ENCODE data around the gene MIER2. TPM values are rescaled to one million over a fixed set of nuclear protein-coding genes. Genes with fewer than 3 reads are reported as not detected.

Gene MIER2
- polyA plus RNA-seq, 3 donors, result 7.8 to 26.9 (median 22.3) TPM

GRCh38 chr19:296476-297225, 47.9 kb downstream of the MIER2 start:
- WGBS, 3 donors, result 80 to 85% (median 80%) methylated on average over 22 of the region's 22 CpGs
- H3K27ac ChIP-seq (ENCODE audit: low read depth, low read length), result no peak overlapping the region

DNA sequence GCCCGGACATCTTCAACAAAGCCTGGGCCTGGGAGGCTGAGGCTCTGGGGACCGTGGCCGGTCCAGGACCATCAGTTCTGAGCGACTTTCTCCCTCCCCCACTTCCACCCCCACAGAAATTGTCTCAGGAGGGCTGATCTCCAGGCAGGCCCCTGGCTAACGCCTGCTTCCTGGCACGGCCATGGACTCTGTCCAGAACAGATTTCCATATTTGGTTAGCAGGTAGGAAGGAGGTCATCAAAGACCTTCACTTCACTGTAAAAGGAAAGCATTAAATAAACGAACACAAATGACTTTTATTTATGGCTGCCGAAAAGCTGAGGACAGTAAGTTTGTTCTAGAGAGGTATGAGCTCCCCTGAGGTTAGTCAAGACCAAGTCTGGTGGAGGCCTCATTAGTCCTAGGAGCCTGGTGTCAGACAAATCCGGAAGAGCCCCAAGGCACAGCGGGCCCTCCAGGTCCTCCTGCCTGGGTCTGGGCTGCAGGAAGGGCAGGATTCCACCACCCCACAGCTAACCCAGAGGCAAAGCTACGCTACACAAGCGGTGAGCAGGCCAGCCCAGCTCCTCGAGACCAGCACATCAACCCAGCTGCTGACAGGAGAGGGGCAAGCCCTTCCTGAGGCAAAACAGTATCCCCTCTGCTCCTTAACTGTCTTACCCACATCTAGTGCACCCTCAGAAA, 48.8 kb downstream of the MIER2 start:
- 55 to 63% (median 59%) methylated on average over 13 of the region's 13 CpGs for WGBS, 3 donors
- H3K27ac ChIP-seq (ENCODE audit: low read depth, low read length), result no peak overlapping the region

- no peak overlapping the region for H3K27ac ChIP-seq (ENCODE audit: low read depth, low read length)
- 9 to 12% (median 10%) methylated on average over 38 of the region's 38 CpGs for WGBS, 3 donors
These were observed 49.5 kb downstream of the MIER2 start for GRCh38 chr19:294946-295686.

DNA sequence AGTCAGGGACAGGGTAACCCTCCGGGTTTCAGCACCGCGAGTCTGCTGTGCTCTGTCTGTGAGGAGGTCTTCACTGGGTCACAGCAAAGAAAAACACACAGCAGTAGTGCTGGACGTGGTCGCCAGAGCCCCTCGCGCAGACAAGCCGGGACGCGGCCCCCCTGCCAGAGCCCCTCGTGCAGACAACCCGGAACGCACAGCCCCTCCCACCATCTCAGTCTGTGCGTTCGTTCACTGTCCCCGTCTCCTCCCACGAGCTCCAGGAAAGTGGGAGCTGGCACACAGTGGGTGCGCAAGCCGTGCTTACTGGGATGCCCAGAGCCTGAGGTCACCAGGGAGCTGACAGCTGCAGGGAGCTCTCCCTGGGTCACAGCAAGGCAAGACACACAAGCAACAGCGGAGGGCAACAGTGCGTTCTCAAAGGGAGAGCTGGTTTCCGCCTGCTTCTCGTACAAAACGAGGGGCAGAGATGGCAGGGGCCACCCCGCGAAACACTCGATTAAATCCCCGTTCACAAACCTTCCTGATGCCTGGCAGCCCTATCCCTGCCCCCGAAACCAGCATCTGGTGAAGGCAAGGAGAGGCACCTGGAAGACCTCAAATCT, 50.2 kb downstream of the MIER2 start:
- WGBS, 3 donors, result 5 to 10% (median 5%) methylated on average over 29 of the region's 29 CpGs
- no peak overlapping the region for H3K27ac ChIP-seq (ENCODE audit: low read depth, low read length)

DNA sequence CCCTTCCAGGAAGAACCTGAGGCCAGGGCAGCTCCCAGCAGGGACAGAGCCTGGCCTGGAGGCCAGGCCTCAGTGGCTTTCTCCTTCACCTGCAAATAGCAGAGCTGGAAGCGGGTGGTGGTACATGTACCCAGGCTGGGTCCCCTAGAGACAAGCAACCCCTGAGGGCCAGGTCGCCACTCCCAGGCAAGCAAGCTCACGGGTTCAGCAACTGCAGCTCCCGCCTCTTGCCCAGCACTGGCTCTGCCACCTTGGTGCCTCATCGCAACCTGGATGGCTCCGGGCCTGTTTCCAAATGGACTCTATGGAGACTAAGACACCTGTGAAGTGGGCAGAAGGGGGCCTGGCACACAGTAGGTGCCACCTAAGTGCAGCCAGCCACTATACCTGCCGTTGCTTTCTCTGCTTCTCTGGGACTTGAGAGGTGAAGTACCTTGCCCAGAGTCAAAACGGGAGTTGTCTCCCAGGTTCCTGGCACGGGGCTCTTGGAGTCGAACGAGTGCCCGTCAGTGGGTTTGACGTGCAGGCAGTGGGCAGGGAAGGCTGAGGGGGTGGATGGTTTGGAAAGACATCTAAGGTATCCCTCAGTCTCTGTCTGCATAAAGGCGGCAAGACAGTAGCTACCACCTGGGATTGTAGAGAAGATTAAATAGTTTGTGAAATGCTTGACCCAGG, 51.0 kb downstream of the MIER2 start:
- no peak overlapping the region for H3K27ac ChIP-seq (ENCODE audit: low read depth, low read length)
- 67 to 76% (median 69%) methylated on average over 14 of the region's 14 CpGs for WGBS, 3 donors

DNA sequence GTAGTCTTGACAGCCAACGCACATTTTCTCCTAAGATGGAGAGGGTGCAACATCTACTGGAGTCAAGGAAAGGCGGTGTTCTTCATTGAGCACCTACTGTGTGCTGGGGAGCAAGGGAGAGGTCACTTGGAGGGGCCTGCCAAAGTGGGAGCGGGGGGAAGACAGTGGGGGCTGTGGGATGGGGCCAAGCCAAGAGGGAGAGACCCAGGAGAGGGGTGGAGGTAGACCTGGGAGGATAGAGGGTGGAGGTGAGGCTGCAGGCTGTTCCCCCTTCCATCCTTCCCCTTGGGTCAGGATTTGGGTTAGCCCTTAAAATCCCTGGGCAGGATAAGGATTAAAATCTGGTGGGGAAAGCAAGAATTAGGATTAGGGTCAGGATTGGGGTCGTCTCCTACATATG, 51.6 kb downstream of the MIER2 start:
- 81 to 87% (median 82%) methylated on average over 4 of the region's 4 CpGs for WGBS, 3 donors
- H3K27ac ChIP-seq (ENCODE audit: low read depth, low read length), result no peak overlapping the region

DNA sequence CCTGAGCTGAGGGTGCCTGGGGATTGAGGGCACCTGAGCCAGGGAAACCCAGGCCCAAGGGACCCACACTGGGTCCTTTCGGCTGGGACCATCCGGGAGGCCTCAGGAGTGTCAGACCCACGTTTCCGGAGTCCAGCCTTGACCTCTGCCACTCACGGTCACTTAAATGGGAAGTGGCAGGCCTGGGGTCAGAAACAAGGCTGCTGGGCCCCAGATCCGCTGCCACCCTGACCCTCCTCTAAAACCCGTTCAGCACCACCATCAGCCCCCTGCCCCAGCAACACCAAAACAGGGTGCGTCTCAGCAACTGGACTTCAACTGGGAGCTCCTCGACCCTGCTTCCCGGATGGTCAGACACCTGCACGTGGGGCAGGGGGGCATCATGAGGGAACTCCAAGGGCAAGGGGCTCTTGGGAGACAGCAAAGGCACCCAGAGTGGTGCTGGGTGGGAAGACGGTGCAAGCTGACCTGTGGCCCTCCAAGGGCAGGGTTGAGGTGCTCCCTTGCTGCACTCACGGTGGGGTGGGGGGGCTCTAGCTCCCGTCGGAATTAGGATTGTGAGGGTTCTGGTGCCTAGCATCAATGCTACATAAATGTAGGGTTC, 52.2 kb downstream of the MIER2 start:
- 80 to 83% (median 80%) methylated on average over 15 of the region's 15 CpGs for WGBS, 3 donors
- H3K27ac ChIP-seq (ENCODE audit: low read depth, low read length), result no peak overlapping the region

- H3K27ac ChIP-seq (ENCODE audit: low read depth, low read length), result no peak overlapping the region
- WGBS, 3 donors, result 26 to 39% (median 29%) methylated on average over 41 to 62 of the region's 71 CpGs
These were observed 52.9 kb downstream of the MIER2 start for GRCh38 chr19:291561-292280.

DNA sequence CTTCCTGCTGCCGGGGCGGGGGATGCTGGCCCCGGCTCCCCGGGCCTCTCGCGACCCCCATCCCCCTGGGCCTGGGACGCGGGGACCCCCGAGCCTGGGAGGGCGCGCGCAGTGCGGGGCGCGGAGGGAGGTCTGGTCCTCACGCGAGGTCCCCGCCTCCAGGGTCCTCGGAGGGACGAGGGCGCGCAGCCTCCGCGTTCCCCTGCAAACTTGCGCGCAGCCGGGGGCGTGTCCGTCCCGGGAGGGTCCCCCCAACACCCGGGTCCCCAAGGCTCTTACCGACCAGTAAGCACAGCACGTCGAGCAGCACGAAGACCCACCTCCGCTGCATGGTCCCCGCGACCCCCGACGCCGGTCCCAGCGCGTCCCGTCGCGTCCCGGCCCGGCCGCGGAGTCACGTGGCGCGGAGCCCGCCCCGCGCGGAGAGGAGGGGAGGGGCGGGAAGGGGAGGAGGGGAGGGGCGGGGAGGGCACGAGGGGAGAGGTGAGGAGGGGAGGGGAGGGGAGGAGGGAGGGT, 53.5 kb downstream of the MIER2 start, which contains the start of gene PLPP2:
Gene PLPP2 (minus strand): TSS at position 398 of the 516 bp plus-strand sequence. CDS start 67 bp downstream, at position 331.
- 2 to 4% (median 4%) methylated on average over 16 to 53 of the region's 60 CpGs for WGBS, 3 donors
- H3K27ac ChIP-seq (ENCODE audit: low read depth, low read length), result no peak within 1 kb of the TSS

DNA sequence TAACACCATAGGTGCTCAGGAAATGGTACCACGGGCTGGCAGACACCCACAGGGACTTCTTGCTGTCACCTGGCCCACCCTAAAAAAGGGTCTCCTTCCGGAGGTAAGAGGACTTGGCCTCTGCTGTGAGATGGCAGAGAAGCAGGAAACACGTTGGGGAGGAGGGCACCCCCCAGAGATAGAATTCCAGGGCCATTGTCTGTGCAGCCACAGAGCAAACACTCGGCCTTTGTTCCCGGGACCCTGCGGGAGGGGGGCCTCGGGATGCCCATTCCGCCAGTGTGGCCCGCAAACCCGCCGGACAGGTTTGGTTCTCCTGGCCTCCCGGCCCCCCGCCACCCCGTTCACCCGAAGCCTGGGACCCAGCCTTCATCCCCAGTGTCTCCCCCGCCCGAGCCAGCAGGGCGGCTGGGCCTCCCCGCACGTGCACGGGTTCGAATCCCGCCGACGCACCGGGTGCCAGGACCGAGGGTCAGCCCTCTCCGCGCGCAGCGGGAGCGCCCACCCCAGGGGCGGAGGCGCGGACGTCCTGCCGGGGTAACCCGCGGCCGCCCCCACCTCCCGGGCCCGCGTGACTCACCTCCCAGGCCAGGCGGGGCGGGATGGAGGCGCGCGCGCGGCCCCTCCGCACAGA, 54.1 kb downstream of the MIER2 start:
- 2 to 5% (median 3%) methylated on average over 37 to 51 of the region's 51 CpGs for WGBS, 3 donors
- H3K27ac ChIP-seq (ENCODE audit: low read depth, low read length), result no peak overlapping the region

GRCh38 chr19:289651-290371, 54.8 kb downstream of the MIER2 start:
- H3K27ac ChIP-seq (ENCODE audit: low read depth, low read length), result no peak overlapping the region
- 32 to 48% (median 45%) methylated on average over 24 to 26 of the region's 26 CpGs for WGBS, 3 donors

- WGBS, 3 donors, result 75 to 87% (median 81%) methylated on average over 8 to 10 of the region's 10 CpGs
- H3K27ac ChIP-seq (ENCODE audit: low read depth, low read length), result no peak overlapping the region
These were observed 55.7 kb downstream of the MIER2 start for GRCh38 chr19:288911-289310.

GRCh38 chr19:287381-287871, 57.2 kb downstream of the MIER2 start:
- no peak overlapping the region for H3K27ac ChIP-seq (ENCODE audit: low read depth, low read length)
- 82 to 87% (median 86%) methylated on average over 19 of the region's 19 CpGs for WGBS, 3 donors

GRCh38 chr19:283395-283794, 61.2 kb downstream of the MIER2 start:
- WGBS, 3 donors, result 78 to 87% (median 86%) methylated on average over 10 of the region's 10 CpGs
- H3K27ac ChIP-seq (ENCODE audit: low read depth, low read length), result no peak overlapping the region

- 68 to 74% (median 71%) methylated on average over 11 to 13 of the region's 13 CpGs for WGBS, 3 donors
- H3K27ac ChIP-seq (ENCODE audit: low read depth, low read length), result no peak overlapping the region
These were observed 62.1 kb downstream of the MIER2 start for GRCh38 chr19:282501-282900.

- H3K27ac ChIP-seq (ENCODE audit: low read depth, low read length), result no peak overlapping the region
- 60 to 75% (median 67%) methylated on average over 9 to 10 of the region's 10 CpGs for WGBS, 3 donors
These were observed 62.6 kb downstream of the MIER2 start for GRCh38 chr19:281992-282391.

Data from adipose tissue (tissue), 3 donors.